Osteocyte (in vitro differentiated cells): ENCODE results near the gene SLC25A13. TPM values are rescaled to one million over a fixed set of nuclear protein-coding genes. Genes with fewer than 3 reads are reported as not detected.

Experiments used
- DNase-seq: peaks from one replicate; pipeline ENCODE4 v3.0.0; 2021; ENCODE audit warnings: mixed read lengths; ENCODE audit not compliant: unreplicated experiment; ENCODE audit errors: extremely low spot score
- H3K27ac Mint-ChIP-seq: one replicate; pipeline ENCODE4 v1.8.0; 2021; ENCODE audit warnings: mild to moderate bottlenecking, mixed read lengths; ENCODE audit not compliant: unreplicated experiment
- H3K27me3 Mint-ChIP-seq: one replicate; pipeline ENCODE4 v1.8.0; 2021; ENCODE audit warnings: mixed read lengths; ENCODE audit not compliant: unreplicated experiment
- H3K36me3 Mint-ChIP-seq: one replicate; pipeline ENCODE4 v1.8.0; 2021; ENCODE audit warnings: mixed read lengths; ENCODE audit not compliant: unreplicated experiment
- H3K4me1 Mint-ChIP-seq: one replicate; pipeline ENCODE4 v1.8.0; 2021; ENCODE audit warnings: mixed read lengths; ENCODE audit not compliant: unreplicated experiment
- H3K4me3 Mint-ChIP-seq: one replicate; pipeline ENCODE4 v1.8.0; 2021; ENCODE audit warnings: mild to moderate bottlenecking, moderate library complexity, mixed read lengths; ENCODE audit not compliant: unreplicated experiment
- H3K9me3 Mint-ChIP-seq: one replicate; pipeline ENCODE4 v1.8.0; 2021; ENCODE audit warnings: mixed read lengths; ENCODE audit not compliant: unreplicated experiment
- CTCF ChIP-seq: fragments of 200-600 bp; sonication (generic); IDR thresholded peaks from 2 replicates; pipeline ENCODE4 v1.5.0; 2021; ENCODE audit warnings: antibody characterized with exemption, mild to moderate bottlenecking, moderate library complexity
- total RNA-seq: library from RNA; stranded (reverse); gene quantifications from 2 replicates; pipeline ENCODE4 v1.2.1, GENCODE V29; 2021

SLC25A13 gene
- total RNA-seq, 1 donor from 2014 or later, result 29.3 TPM

- DNase-seq, result no peak
These were observed 34.8 kb downstream of the SLC25A13 start for GRCh38 chr7:96287132-96287531.

GRCh38 chr7:96285579-96285978, 36.3 kb downstream of the SLC25A13 start:
- Mint-ChIP-seq H3K27ac (no peak overlapping the region), H3K9me3 (peaks cover 9% of the 10 kb centered on the region), H3K4me3 (no peak overlapping the region), H3K27me3 (no peaks in the 10 kb centered on the region), H3K36me3 (peaks cover 13% of the 10 kb centered on the region), H3K4me1 (peaks cover 23% of the 10 kb centered on the region)
- no peak for DNase-seq
- no peak for TF ChIP-seq CTCF

More at GRCh38 chr7:96287132-96287531, 34.8 kb downstream of the SLC25A13 start:
- no peak overlapping the region for H3K27ac Mint-ChIP-seq
- no peak overlapping the region for H3K4me3 Mint-ChIP-seq
- peaks cover 16% of the 10 kb centered on the region for H3K36me3 Mint-ChIP-seq
- no peak for TF ChIP-seq CTCF
- peaks cover 13% of the 10 kb centered on the region for H3K9me3 Mint-ChIP-seq
- H3K4me1 Mint-ChIP-seq, result peaks cover 16% of the 10 kb centered on the region
- no peaks in the 10 kb centered on the region for H3K27me3 Mint-ChIP-seq

GRCh38 chr7:96284835-96285234, 37.1 kb downstream of the SLC25A13 start:
- Mint-ChIP-seq H3K4me1 (peaks cover 23% of the 10 kb centered on the region), H3K27me3 (no peaks in the 10 kb centered on the region), H3K9me3 (peaks cover 7% of the 10 kb centered on the region), H3K4me3 (no peak overlapping the region), H3K27ac (no peak overlapping the region), H3K36me3 (peaks cover 13% of the 10 kb centered on the region)
- TF ChIP-seq CTCF, result no peak
- DNase-seq, result no peak

- Mint-ChIP-seq H3K27ac (no peak overlapping the region), H3K36me3 (peaks cover 7% of the 10 kb centered on the region), H3K9me3 (peaks cover 1% of the 10 kb centered on the region), H3K4me1 (peaks cover 23% of the 10 kb centered on the region), H3K27me3 (no peaks in the 10 kb centered on the region), H3K4me3 (no peak overlapping the region)
- no peak for DNase-seq
- no peak for TF ChIP-seq CTCF
These were observed 37.7 kb downstream of the SLC25A13 start for GRCh38 chr7:96284240-96284639.

- no peak for DNase-seq
- Mint-ChIP-seq H3K36me3 (peaks cover 5% of the 10 kb centered on the region), H3K9me3 (no peaks in the 10 kb centered on the region), H3K4me3 (no peak overlapping the region), H3K4me1 (peaks cover 23% of the 10 kb centered on the region), H3K27me3 (no peaks in the 10 kb centered on the region), H3K27ac (no peak overlapping the region)
- no peak for TF ChIP-seq CTCF
These were observed 39.1 kb downstream of the SLC25A13 start for GRCh38 chr7:96282835-96283234.
